NB4 (cell line): Measurements from ENCODE around the gene PI3.

Experiments
- DNase-seq: peaks from one replicate; pipeline ENCODE4 v3.0.0; 2010; ENCODE audit warnings: low read depth
- H3K4me3 ChIP-seq: one replicate; pipeline ENCODE4 v1.5.1; 2011; ENCODE audit warnings: mild to moderate bottlenecking, low read depth, low read length, moderate library complexity
- MYC ChIP-seq: IDR thresholded peaks from 2 replicates; pipeline ENCODE4 v1.6.1; 2011; ENCODE audit warnings: low read depth, low read length
- POLR2A ChIP-seq: IDR thresholded peaks from 2 replicates; pipeline ENCODE4 v1.6.1; 2011; ENCODE audit warnings: mild to moderate bottlenecking; ENCODE audit not compliant: insufficient read length; ENCODE audit errors: extremely low read depth
- TF ChIP-seq, protein P1 (sequence below): IDR thresholded peaks from 2 replicates; pipeline ENCODE4 v1.6.1; 2011; ENCODE audit warnings: low read depth, low read length
- TF ChIP-seq, protein P2 (sequence below): IDR thresholded peaks from one replicate; pipeline ENCODE4 v1.5.1; 2012; ENCODE audit warnings: low read depth, low read length

Gene PI3

DNA sequence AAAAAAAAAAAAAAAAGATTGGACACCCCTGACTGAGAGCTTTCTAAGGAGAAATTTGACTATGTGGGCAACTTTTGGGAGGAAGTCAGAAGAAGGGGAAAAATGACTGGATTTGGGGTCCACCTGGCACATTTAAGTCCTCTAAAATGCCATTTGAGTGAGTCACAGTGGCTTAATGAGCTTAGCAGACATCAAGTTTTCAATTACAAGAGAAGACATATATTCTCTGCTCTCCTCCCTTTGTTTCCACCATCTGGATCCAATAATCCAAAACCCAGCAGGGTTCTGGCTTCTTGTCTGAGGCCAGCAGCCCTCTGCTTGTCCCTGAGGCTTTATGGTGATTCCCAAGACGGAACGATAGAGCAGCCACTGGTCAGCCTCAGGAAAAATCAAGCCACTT is 6.9 kb downstream of the PI3 start:
- no peak overlapping the region for H3K4me3 ChIP-seq
- TF ChIP-seq, protein P1, sequence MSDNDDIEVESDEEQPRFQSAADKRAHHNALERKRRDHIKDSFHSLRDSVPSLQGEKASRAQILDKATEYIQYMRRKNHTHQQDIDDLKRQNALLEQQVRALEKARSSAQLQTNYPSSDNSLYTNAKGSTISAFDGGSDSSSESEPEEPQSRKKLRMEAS = no peak
- TF ChIP-seq, protein P2, sequence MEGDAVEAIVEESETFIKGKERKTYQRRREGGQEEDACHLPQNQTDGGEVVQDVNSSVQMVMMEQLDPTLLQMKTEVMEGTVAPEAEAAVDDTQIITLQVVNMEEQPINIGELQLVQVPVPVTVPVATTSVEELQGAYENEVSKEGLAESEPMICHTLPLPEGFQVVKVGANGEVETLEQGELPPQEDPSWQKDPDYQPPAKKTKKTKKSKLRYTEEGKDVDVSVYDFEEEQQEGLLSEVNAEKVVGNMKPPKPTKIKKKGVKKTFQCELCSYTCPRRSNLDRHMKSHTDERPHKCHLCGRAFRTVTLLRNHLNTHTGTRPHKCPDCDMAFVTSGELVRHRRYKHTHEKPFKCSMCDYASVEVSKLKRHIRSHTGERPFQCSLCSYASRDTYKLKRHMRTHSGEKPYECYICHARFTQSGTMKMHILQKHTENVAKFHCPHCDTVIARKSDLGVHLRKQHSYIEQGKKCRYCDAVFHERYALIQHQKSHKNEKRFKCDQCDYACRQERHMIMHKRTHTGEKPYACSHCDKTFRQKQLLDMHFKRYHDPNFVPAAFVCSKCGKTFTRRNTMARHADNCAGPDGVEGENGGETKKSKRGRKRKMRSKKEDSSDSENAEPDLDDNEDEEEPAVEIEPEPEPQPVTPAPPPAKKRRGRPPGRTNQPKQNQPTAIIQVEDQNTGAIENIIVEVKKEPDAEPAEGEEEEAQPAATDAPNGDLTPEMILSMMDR = no peak
- DNase-seq = no peak

DNA sequence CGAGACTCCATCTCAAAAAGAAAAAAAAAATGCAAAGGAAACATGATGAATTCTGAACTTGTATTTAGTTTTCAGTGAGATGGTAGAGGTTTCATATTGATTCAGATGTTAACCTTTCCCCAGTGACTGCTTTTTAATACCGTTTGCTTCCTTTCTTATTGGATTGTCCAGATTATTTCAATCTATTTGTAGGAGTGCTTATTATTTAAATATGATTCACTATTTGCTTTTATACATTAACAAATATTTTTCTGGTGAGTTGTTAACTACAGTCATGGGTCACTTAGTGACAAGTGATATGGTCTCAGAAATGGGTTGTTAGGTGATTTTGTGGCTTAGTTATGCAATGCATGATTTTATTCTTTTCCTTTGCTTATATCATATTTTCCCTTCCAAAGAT is 8.4 kb downstream of the PI3 start:
- DNase-seq = no peak
- TF ChIP-seq, protein P1 = no peak
- TF ChIP-seq MYC = no peak
- TF ChIP-seq POLR2A = no peak
- TF ChIP-seq, protein P2 = no peak
- no peak overlapping the region for H3K4me3 ChIP-seq

DNA sequence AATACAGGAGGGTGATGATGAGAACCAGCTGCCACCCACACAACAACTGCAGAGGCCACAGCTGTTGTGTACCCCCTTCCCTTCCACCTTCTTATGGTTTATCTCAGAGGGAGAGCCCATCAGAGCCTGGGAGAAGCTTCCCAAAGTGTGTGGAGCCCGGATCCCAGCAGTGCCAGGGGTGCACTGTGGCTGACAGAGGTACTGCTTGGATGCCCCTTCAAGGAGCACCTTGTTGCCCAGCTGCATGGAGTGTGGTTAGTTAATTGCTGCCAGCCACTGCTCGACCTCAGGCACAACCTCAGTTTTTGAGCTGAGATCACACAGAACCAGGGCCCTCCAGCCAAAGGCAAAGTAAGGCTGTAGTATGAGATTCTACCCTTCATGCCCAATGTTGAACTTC is 13.0 kb downstream of the PI3 start:
- TF ChIP-seq, protein P1 = no peak
- TF ChIP-seq MYC = no peak
- no peak for TF ChIP-seq POLR2A
- H3K4me3 ChIP-seq = no peak overlapping the region
- DNase-seq = no peak

DNA sequence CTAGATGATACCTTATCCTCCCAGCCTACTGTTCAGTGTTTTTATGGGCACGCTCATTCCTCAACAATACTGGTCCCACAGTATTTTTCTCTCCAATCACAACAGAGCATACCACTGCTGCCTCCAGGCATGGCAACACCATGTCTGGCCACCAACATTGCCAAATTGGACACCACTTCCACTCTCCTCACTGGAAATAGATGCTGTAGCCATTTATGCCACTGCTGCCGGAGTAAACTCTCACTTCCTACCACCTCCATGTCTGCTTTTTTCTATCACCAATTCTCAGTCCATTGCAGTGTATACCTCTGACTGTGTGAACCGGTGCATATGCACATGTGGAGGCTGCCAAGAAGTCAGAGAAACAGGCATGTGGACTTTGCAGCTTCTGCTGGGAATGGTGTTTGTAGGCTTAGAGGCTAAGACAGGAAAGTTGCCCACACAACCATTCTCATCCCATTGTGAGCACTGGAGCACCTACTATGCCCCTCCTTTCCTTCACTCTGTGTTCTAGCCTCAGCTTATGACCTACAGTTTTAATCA is 14.4 kb downstream of the PI3 start:
- TF ChIP-seq POLR2A (no peak), MYC (no peak)
- TF ChIP-seq, protein P1 = no peak
- TF ChIP-seq, protein P2 = no peak
- DNase-seq = no peak
- no peak overlapping the region for H3K4me3 ChIP-seq

DNA sequence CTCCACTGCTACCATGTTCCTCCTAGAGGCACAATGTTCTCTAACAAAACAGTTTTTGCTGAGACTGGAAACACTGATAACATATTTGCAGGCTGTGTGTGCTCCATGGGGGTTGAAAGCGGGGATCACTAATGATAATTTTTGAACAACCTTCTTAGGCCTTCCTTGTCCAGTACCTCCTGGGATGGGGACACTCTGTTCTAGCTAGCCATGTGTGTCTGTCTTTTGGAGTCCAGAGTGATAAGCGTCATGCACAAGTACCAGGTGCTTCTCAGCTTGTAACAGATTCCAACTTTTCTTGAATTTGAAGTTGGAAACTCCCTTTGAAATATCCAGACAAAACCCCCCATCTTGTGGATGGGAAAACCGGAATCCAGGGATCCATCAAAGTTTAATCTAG is 15.2 kb downstream of the PI3 start:
- no peak for DNase-seq
- H3K4me3 ChIP-seq = no peak overlapping the region
- TF ChIP-seq POLR2A (no peak), MYC (no peak)
- TF ChIP-seq, protein P2 = no peak
- TF ChIP-seq, protein P1 = no peak

DNA sequence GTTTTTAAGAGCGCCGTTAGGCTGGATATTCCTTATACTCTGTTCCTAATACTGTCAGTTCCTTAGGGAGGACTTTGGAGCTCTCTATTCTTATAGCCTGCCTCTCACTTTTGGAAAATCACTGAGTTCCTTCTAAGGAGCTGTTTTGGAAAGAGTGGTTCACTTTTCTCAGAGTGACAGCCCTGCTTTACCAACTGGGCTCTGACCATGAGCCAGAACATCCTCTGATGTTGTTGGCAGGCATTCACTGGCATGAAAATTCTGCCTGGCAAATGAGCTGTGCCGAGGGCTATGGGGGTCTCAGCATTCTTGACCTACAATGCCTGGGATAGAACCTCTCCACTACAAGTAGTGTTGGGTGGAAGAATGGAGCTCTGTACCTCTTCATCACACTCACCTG is 17.2 kb downstream of the PI3 start:
- no peak for TF ChIP-seq POLR2A
- no peak for TF ChIP-seq MYC
- TF ChIP-seq, protein P2 = no peak
- no peak for DNase-seq
- no peak overlapping the region for H3K4me3 ChIP-seq
